ENCODE results near the gene SLC45A1.

The SLC45A1 gene

DNA sequence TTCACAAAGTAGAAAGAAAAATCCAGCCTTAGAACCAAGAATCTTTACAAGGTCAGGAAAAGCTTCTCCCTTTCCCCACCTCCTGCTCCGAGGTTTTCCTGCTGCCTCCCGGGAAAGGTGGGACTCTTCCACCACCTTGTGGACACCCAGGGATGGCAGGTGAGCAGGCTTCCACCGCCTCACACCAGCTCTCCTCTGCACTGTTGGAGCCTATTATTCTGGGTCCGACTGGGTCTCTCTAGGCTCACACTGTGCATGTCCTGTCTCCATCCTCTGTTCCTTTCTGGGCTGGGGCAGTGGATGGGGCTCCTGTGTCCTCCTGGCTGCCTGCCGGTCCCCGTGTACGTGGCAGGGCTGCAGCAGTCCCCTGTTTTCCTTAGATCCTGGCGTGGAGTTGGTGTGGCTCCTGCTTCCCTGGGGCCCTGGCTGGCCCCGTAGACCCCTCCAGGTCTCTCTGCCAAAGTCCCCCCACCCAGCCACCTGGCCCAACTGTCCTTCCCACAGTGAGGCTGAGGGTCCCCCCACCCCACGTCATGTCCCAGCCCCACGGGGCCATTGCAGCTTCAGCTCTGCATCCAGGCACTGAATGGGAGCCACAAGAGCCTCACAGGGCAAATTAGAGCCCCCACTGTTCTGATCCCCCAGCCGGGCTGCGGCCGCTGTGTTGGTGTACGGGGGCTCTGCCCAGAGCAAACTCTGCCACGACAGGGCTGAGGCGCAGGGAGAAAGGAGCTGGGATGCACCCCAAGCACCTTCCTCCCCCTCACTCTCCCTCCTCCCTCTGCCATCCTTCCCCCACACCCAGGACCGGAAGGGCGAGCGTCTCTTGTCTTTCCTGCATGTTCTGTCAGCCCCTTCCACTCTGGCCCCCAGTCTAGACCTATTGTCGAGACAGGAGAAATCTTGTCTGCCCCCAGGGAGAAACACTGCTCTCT lies 3.3 kb upstream of the SLC45A1 start:
- TF ChIP-seq, protein P1, sequence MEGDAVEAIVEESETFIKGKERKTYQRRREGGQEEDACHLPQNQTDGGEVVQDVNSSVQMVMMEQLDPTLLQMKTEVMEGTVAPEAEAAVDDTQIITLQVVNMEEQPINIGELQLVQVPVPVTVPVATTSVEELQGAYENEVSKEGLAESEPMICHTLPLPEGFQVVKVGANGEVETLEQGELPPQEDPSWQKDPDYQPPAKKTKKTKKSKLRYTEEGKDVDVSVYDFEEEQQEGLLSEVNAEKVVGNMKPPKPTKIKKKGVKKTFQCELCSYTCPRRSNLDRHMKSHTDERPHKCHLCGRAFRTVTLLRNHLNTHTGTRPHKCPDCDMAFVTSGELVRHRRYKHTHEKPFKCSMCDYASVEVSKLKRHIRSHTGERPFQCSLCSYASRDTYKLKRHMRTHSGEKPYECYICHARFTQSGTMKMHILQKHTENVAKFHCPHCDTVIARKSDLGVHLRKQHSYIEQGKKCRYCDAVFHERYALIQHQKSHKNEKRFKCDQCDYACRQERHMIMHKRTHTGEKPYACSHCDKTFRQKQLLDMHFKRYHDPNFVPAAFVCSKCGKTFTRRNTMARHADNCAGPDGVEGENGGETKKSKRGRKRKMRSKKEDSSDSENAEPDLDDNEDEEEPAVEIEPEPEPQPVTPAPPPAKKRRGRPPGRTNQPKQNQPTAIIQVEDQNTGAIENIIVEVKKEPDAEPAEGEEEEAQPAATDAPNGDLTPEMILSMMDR (IDR thresholded peaks at IDR 0.05), result peak; percentile 88

GRCh38 chr1:8315573-8316475 lies 2.1 kb upstream of the SLC45A1 start:
- TF ChIP-seq, protein P1 (IDR thresholded peaks at IDR 0.05), result no peak

GRCh38 chr1:8318436-8318835 lies 522 bp downstream of the SLC45A1 start:
- TF ChIP-seq, protein P1 (IDR thresholded peaks at IDR 0.05), result no peak

DNA sequence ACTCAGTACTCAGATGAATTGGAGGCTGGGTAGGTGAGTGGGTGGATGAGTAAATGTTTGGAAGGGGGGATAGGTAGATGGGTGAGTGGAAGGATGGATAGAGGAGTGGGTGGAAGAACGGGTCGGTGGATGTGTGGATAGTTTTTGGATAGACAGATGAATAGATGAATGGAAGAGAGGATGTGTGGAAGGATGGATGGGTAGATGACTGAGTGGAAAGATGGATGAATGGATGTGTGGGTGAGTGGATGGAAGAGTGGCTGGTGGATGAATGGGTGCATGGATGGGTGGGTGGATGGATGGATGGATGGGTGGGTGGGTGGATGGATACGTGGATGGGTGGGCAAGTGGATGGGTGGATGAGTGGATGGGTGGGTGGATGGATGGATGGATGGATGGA lies 3.7 kb downstream of the SLC45A1 start:
- TF ChIP-seq, protein P1 (IDR thresholded peaks at IDR 0.05), result no peak

- TF ChIP-seq, protein P1 (IDR thresholded peaks at IDR 0.05), result no peak
Measured at GRCh38 chr1:8323706-8324105, 5.8 kb downstream of the SLC45A1 start.

DNA sequence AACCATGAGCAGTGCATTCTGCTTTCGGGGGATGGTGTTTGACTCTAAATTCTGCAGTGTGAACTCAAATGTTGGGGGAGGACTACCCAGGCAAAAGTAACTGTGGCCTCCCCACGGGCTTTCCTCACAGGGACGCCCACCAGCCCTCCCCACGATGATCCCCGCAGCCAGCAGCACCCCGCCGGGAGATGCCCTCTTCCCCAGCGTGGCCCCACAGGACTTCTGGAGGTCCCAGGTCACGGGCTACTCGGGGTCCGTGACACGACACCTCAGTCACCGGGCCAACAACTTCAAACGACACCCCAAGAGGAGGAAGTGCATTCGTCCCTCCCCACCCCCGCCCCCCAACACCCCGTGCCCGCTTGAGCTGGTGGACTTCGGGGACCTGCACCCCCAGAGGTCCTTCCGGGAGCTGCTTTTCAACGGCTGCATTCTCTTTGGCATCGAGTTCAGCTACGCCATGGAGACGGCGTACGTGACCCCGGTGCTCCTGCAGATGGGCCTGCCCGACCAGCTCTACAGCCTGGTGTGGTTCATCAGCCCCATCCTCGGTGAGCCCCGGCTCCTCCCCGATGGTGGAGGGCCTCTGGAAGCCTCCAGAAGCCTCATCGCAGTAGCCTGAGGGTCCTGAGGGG lies 6.4 kb downstream of the SLC45A1 start:
- TF ChIP-seq, protein P1 (IDR thresholded peaks at IDR 0.05), result no peak

GRCh38 chr1:8325771-8326170 lies 7.9 kb downstream of the SLC45A1 start:
- TF ChIP-seq, protein P1 (IDR thresholded peaks at IDR 0.05), result no peak

Measured in LNCAP (cell line).